K562 (cell line): ENCODE data around the gene REEP6. TPM values are rescaled to one million over a fixed set of nuclear protein-coding genes. Genes with fewer than 3 reads are reported as not detected.
A peak's percentile ranks its signal among the peaks of the same experiment; 100 is the strongest.

Source experiments
- CEBPG ChIP-seq, 3 experiments: fragments of 200-800 bp in 1 of 3; sonication (Bioruptor generic) in 1 of 3; sonication (generic) in 1 of 3; formaldehyde crosslinking in 1 of 3; IDR thresholded peaks in 2 of 3; conservative IDR thresholded peaks in 1 of 3; 2 replicates each; pipeline versions ENCODE4 v1.6.1 to v1.8.0; 2016 to 2022; ENCODE audit warnings: missing compliant biosample characterization in 2 of 3, missing genetic modification characterization in 2 of 3, mild to moderate bottlenecking in 1 of 3, missing genetic modification reagents in 1 of 3
- CHCHD3 ChIP-seq: fragments of 250-450 bp; sonication (Bioruptor Pico); IDR thresholded peaks from 2 replicates; pipeline ENCODE4 v2.1.2; 2022; ENCODE audit warnings: mild to moderate bottlenecking
- CREM ChIP-seq: IDR thresholded peaks from 2 replicates; pipeline ENCODE4 v1.6.1; 2014; ENCODE audit warnings: antibody characterized with exemption, low read depth
- EWSR1 ChIP-seq: fragments of 450-650 bp; IDR thresholded peaks from 2 replicates; pipeline ENCODE4 v1.6.1; 2018; ENCODE audit warnings: borderline replicate concordance, mild to moderate bottlenecking, low read depth, moderate library complexity; ENCODE audit not compliant: partially characterized antibody
- FOXM1 ChIP-seq, 2 experiments: fragments of 450-650 bp in 1 of 2; sonication (generic) in 1 of 2; formaldehyde crosslinking in 1 of 2; IDR thresholded peaks; 2 replicates each; pipeline versions ENCODE4 v1.6.1 to v1.9.0; 2017 to 2022; ENCODE audit warnings: low read depth in 2 of 2, mild to moderate bottlenecking in 2 of 2, missing genetic modification reagents in 1 of 2, moderate library complexity in 1 of 2
- KHSRP ChIP-seq: fragments of 450-650 bp; IDR thresholded peaks from 2 replicates; pipeline ENCODE4 v1.6.1; 2017
- LARP7 ChIP-seq: fragments of 450-650 bp; IDR thresholded peaks from 2 replicates; pipeline ENCODE4 v1.6.1; 2016
- MAZ ChIP-seq, 2 experiments: fragments of 450-650 bp in 1 of 2; sonication (generic) in 1 of 2; formaldehyde crosslinking; IDR thresholded peaks in 1 of 2; conservative IDR thresholded peaks in 1 of 2; 2 replicates each; pipeline versions ENCODE4 v1.4.0 to v1.5.0; 2020; ENCODE audit warnings: mild to moderate bottlenecking in 1 of 2, missing genetic modification reagents in 1 of 2
- NCOA4 ChIP-seq: fragments of 450-650 bp; IDR thresholded peaks from 2 replicates; pipeline ENCODE4 v1.6.1; 2018; ENCODE audit warnings: mild to moderate bottlenecking; ENCODE audit not compliant: partially characterized antibody
- NFXL1 ChIP-seq: fragments of 450-650 bp; formaldehyde crosslinking; IDR thresholded peaks from 2 replicates; pipeline ENCODE4 v1.4.0; 2021; ENCODE audit warnings: mild to moderate bottlenecking
- PHF20 ChIP-seq: fragments of 450-650 bp; IDR thresholded peaks from 2 replicates; pipeline ENCODE4 v1.6.1; 2018; ENCODE audit not compliant: partially characterized antibody
- POLR2A ChIP-seq: fragments of 450-650 bp; conservative IDR thresholded peaks from 2 replicates; pipeline ENCODE4 v1.6.1; 2016
- POLR2H ChIP-seq: IDR thresholded peaks from 2 replicates; pipeline ENCODE4 v1.6.1; 2016; ENCODE audit warnings: missing genetic modification characterization, low read depth, mild to moderate bottlenecking, control low read depth, missing compliant biosample characterization, moderate library complexity
- POU5F1 ChIP-seq: fragments of 150-350 bp; IDR thresholded peaks from 2 replicates; pipeline ENCODE4 v1.6.1; 2014; ENCODE audit warnings: borderline replicate concordance, low read length, low read depth, mild to moderate bottlenecking; ENCODE audit not compliant: partially characterized antibody
- PTRF ChIP-seq: fragments of 450-650 bp; IDR thresholded peaks from 2 replicates; pipeline ENCODE4 v1.6.1; 2016; ENCODE audit warnings: mild to moderate bottlenecking, missing genetic modification characterization, missing compliant biosample characterization
- RBM34 ChIP-seq: fragments of 200-400 bp; formaldehyde crosslinking; IDR thresholded peaks from 2 replicates; pipeline ENCODE4 v1.6.1; 2018; ENCODE audit warnings: low read length, borderline replicate concordance; ENCODE audit not compliant: insufficient read depth
- RFX1 ChIP-seq: fragments of 450-650 bp; IDR thresholded peaks from 2 replicates; pipeline ENCODE4 v1.6.1; 2016; ENCODE audit warnings: mild to moderate bottlenecking, moderate library complexity
- SPI1 ChIP-seq: IDR thresholded peaks from 2 replicates; pipeline ENCODE4 v1.6.1; 2011; ENCODE audit warnings: low read depth, low read length, control low read depth, borderline replicate concordance
- TCFL5 ChIP-seq: fragments of 250-450 bp; sonication (Bioruptor Pico); conservative IDR thresholded peaks from 2 replicates; pipeline ENCODE4 v1.6.1; 2021; ENCODE audit warnings: mild to moderate bottlenecking, moderate library complexity, matching md5 sums
- TEAD2 ChIP-seq: fragments of 450-650 bp; IDR thresholded peaks from 2 replicates; pipeline ENCODE4 v1.6.1; 2016; ENCODE audit warnings: missing genetic modification characterization, control low read depth, missing compliant biosample characterization
- ZKSCAN1 ChIP-seq: fragments of 150-350 bp; IDR thresholded peaks from 2 replicates; pipeline ENCODE4 v1.6.1; 2016; ENCODE audit warnings: low read depth, low read length
- ZNF12 ChIP-seq: sonication (generic); formaldehyde crosslinking; IDR thresholded peaks from 2 replicates; pipeline ENCODE4 v1.4.0; 2020; ENCODE audit warnings: mild to moderate bottlenecking, missing genetic modification reagents
- ZNF124 ChIP-seq: sonication (generic); formaldehyde crosslinking; IDR thresholded peaks from 2 replicates; pipeline ENCODE4 v1.8.1; 2022; ENCODE audit warnings: missing genetic modification reagents
- ZNF175 ChIP-seq: fragments of 200-800 bp; sonication (Bioruptor generic); IDR thresholded peaks from 2 replicates; pipeline ENCODE4 v1.6.1; 2016; ENCODE audit warnings: low read depth, mild to moderate bottlenecking, missing genetic modification characterization, missing compliant biosample characterization
- ZNF217 ChIP-seq: sonication (generic); formaldehyde crosslinking; IDR thresholded peaks from 2 replicates; pipeline ENCODE4 v1.8.0; 2022; ENCODE audit warnings: mild to moderate bottlenecking, missing genetic modification reagents
- polyA plus RNA-seq, 8 experiments: library from polyadenylated mRNA; depleted of rRNA in 4 of 8; stranded (reverse) in 5 of 8; unstranded in 3 of 8; fragments of >200 nt; fragmentation: Nextera tagmentation in 2 of 8; fragmentation: Illumina TruSeq in 1 of 8; extraction: Ambion mirVana in 2 of 8; extraction: Trizol in 1 of 8; gene quantifications; 2 replicates each; pipeline versions ENCODE4 v1.2.1 to v1.2.3, GENCODE V29; 2011 to 2014; ENCODE audit warnings: inconsistent platforms in 1 of 8, missing spikeins in 1 of 8
- total RNA-seq, 7 experiments: library from RNA; depleted of rRNA in 6 of 7; stranded (reverse); fragments of >200 nt in 6 of 7; fragmentation: Illumina TruSeq in 2 of 7; extraction: Trizol in 2 of 7; gene quantifications; 2 replicates each; pipeline versions ENCODE4 v1.2.1 to v1.2.3, GENCODE V29; 2011 to 2021; ENCODE audit warnings: low replicate concordance in 1 of 7
- TF ChIP-seq, protein P1 (sequence below): IDR thresholded peaks from 3 replicates; pipeline ENCODE4 v1.6.1; 2011; ENCODE audit warnings: borderline replicate concordance, mild to moderate bottlenecking; ENCODE audit not compliant: insufficient read length, insufficient read depth
- TF ChIP-seq, protein P2 (sequence below): fragments of 250-450 bp; sonication (Bioruptor Pico); IDR thresholded peaks from 2 replicates; pipeline ENCODE4 v1.8.0; 2022; ENCODE audit warnings: moderate library complexity, mild to moderate bottlenecking, inconsistent platforms

Gene REEP6
- total and polyA plus RNA-seq, 9 of the 15 experiments (the other 6 are each of a cell fraction or from before 2014, with no cell fraction given), result 1.2 to 64.2 (median 12.7) TPM

DNA sequence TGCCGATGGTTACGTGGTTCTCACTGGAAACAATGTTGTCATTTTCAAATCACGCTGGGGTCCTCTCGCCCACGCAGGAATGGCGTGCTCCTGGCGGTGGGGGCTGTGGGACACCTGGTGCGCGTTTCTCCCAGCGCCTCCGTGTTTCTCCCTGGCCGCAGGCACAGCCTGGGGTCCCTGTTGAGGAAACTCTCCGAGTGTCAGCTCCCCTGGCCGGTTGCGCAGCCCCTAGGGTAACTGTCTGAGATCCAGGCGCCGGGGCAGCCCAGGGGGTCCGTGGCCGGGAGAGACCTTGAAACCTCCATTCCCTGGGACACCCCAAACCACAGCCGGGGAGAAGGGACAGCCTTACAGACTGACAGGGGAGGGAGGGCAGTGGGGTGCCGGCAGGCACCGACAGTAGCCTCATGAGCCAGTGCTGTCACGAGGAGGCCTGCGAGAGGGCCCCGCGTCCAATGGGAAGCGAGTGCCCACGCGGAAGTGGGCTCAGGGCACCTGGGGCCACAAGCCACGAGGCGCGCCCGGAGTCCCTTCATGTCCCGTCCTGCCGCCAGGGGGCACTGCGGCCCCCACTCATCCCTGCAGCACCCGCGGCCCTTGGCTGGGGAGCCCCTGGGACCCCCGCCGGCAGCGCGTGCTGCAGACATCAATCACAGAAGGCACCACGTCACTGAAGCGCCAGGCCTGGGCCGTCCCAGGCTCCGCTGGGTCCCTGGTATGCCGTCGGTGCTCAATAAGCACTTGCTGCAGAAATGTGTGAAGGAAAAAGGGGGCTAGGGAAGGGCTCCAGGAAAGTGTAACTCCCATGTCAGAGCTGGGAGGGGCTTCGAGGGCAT is 12.3 kb downstream of the REEP6 start (continued):
- no peak for TF ChIP-seq RBM34
- TF ChIP-seq ZKSCAN1, result no peak
- TF ChIP-seq NCOA4, result no peak
- TF ChIP-seq, protein P1, sequence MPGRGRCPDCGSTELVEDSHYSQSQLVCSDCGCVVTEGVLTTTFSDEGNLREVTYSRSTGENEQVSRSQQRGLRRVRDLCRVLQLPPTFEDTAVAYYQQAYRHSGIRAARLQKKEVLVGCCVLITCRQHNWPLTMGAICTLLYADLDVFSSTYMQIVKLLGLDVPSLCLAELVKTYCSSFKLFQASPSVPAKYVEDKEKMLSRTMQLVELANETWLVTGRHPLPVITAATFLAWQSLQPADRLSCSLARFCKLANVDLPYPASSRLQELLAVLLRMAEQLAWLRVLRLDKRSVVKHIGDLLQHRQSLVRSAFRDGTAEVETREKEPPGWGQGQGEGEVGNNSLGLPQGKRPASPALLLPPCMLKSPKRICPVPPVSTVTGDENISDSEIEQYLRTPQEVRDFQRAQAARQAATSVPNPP, result no peak
- TF ChIP-seq CEBPG (CRISPR knock-in tag; IDR thresholded peaks at IDR 0.05), result no peak
- TF ChIP-seq CEBPG (tag; conservative IDR thresholded peaks at IDR 0.05 in 1 of 2, IDR thresholded peaks at IDR 0.05 in 1 of 2), result no peak
- no peak for TF ChIP-seq ZNF217
- TF ChIP-seq FOXM1 (IDR thresholded peaks at IDR 0.05; ENCODE audit: low read depth), result 0 out of 2 replicates have a peak, but pooled peaks have one; percentile 9
- TF ChIP-seq FOXM1 (CRISPR knock-in tag; IDR thresholded peaks at IDR 0.05; ENCODE audit: low read depth), result no peak; the same call in 1 of the 2 replicates
- no peak for TF ChIP-seq POU5F1
- TF ChIP-seq TCFL5, result no peak
- TF ChIP-seq ZNF175 (CRISPR knock-in tag), result no peak
- TF ChIP-seq POLR2H (tag), result no peak
- no peak for TF ChIP-seq EWSR1
- no peak for TF ChIP-seq RFX1
- no peak; the same call in 1 of the 2 replicates for TF ChIP-seq ZNF12
- 0 out of 2 replicates have a peak, but pooled peaks have one; percentile 28 for TF ChIP-seq SPI1
- TF ChIP-seq PTRF, result no peak
- TF ChIP-seq, protein P2, sequence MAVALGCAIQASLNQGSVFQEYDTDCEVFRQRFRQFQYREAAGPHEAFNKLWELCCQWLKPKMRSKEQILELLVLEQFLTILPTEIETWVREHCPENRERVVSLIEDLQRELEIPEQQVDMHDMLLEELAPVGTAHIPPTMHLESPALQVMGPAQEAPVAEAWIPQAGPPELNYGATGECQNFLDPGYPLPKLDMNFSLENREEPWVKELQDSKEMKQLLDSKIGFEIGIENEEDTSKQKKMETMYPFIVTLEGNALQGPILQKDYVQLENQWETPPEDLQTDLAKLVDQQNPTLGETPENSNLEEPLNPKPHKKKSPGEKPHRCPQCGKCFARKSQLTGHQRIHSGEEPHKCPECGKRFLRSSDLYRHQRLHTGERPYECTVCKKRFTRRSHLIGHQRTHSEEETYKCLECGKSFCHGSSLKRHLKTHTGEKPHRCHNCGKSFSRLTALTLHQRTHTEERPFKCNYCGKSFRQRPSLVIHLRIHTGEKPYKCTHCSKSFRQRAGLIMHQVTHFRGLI (CRISPR knock-in tag), result no peak
- no peak for TF ChIP-seq CHCHD3 (CRISPR knock-in tag)
- TF ChIP-seq MAZ (CRISPR knock-in tag; conservative IDR thresholded peaks at IDR 0.05 in 1 of 2, IDR thresholded peaks at IDR 0.05 in 1 of 2), result peak; percentile 90
- TF ChIP-seq KHSRP, result no peak
- TF ChIP-seq TEAD2 (tag), result no peak
- TF ChIP-seq POLR2A, result peak; percentile 68
- no peak for TF ChIP-seq ZNF124 (CRISPR knock-in tag)
- TF ChIP-seq PHF20, result no peak
- TF ChIP-seq NFXL1 (CRISPR knock-in tag), result no peak
- no peak for TF ChIP-seq LARP7
- peak; percentile 53; the same call in 1 of the 2 replicates for TF ChIP-seq CREM
